GM12878 (cell line): ENCODE results near the gene TRIM13. TPM values are rescaled to one million over a fixed set of nuclear protein-coding genes. Genes with fewer than 3 reads are reported as not detected.

Experiments used
- ATAC-seq: fragments of 200-7000 bp; cut with Tn5 transposase; 3 replicates; pipeline ENCODE4 v1.9.1; 2020; ENCODE audit warnings: mild to moderate bottlenecking, moderate library complexity
- BruUV-seq: library from RNA; stranded (reverse); fragments of 400-500 nt; replicated peaks from 2 replicates; lab custom pipeline; 2021; lab: Mats Ljungman, UMichigan
- CTCF ChIA-PET: fragments of 300-600 bp; sonication (Branson Sonifier 250); formaldehyde crosslinking; extraction: SDS; loops from one replicate; lab custom pipeline; 2021; ENCODE audit warnings: inconsistent platforms; lab: Yijun Ruan, JAX
- POLR2A ChIA-PET: fragments of 350-600 bp; formaldehyde crosslinking; extraction: SDS; loops from one replicate; lab custom pipeline; 2021; ENCODE audit warnings: inconsistent platforms; lab: Charles Lee
- RAD21 ChIA-PET: fragments of 300-600 bp; sonication (Branson Sonifier 250); formaldehyde crosslinking; loops from one replicate; lab custom pipeline; 2023; ENCODE audit warnings: antibody characterized with exemption; ENCODE audit not compliant: unreplicated experiment; lab: Charles Lee
- SMC1A ChIA-PET: fragments of 300-600 bp; sonication (Branson Sonifier 250); formaldehyde crosslinking; loops from one replicate; lab custom pipeline; 2023; ENCODE audit not compliant: unreplicated experiment, uncharacterized antibody; lab: Charles Lee
- DNase-seq: peaks from one replicate; pipeline ENCODE4 v3.0.0-alpha.2; 2011; ENCODE audit warnings: low read depth, low spot score
- FAIRE-seq: peaks from 3 replicates; lab custom pipeline; 2011; peaks lifted over from hg19 to GRCh38; lab: Jason Lieb, UNC
- H2AFZ ChIP-seq: 2 replicates; pipeline ENCODE4 v1.6.0; 2011; ENCODE audit warnings: low read depth, low read length, control low read depth; ENCODE audit not compliant: control insufficient read depth
- H3K27ac ChIP-seq: 2 replicates; pipeline ENCODE4 v1.5.1; 2011; ENCODE audit warnings: control low read depth; ENCODE audit not compliant: control insufficient read depth, insufficient read depth
- H3K27me3 ChIP-seq, 2 experiments: replicated peaks in 1 of 2; 2 replicates each; pipeline versions ENCODE4 v1.6.0 to v1.6.1; 2011; ENCODE audit warnings: low read length in 1 of 2; ENCODE audit not compliant: control insufficient read depth in 2 of 2, insufficient read depth in 2 of 2
- H3K36me3 ChIP-seq, 2 experiments: 2 replicates each; pipeline ENCODE4 v1.5.1; 2011; ENCODE audit warnings: low read length in 1 of 2; ENCODE audit not compliant: control insufficient read depth in 2 of 2, insufficient read depth in 2 of 2
- H3K4me1 ChIP-seq: 2 replicates; pipeline ENCODE4 v1.6.1; 2011; ENCODE audit warnings: mild to moderate bottlenecking, low read length, moderate library complexity, mixed read lengths; ENCODE audit not compliant: control insufficient read depth, insufficient read depth
- H3K4me2 ChIP-seq: 2 replicates; pipeline ENCODE4 v1.6.0; 2011; ENCODE audit warnings: control low read depth; ENCODE audit not compliant: control insufficient read depth, insufficient read depth
- H3K4me3 ChIP-seq: fragments of 200-600 bp; sonication (generic); 2 replicates; pipeline ENCODE4 v1.5.1; 2016
- H3K79me2 ChIP-seq: 2 replicates; pipeline ENCODE4 v1.6.0; 2011; ENCODE audit warnings: low read length; ENCODE audit not compliant: control insufficient read depth, insufficient read depth
- H3K9ac ChIP-seq: 2 replicates; pipeline ENCODE4 v1.8.0; 2011; ENCODE audit warnings: low read length, control low read depth, mixed read lengths; ENCODE audit not compliant: control insufficient read depth, insufficient read depth
- H3K9me3 ChIP-seq: replicated peaks from 3 replicates; pipeline ENCODE4 v1.5.1; 2011; ENCODE audit warnings: mild to moderate bottlenecking, low read length; ENCODE audit not compliant: control insufficient read depth, insufficient read depth
- H4K20me1 ChIP-seq: 2 replicates; pipeline ENCODE4 v1.6.0; 2011; ENCODE audit not compliant: control insufficient read depth, insufficient read depth
- BHLHE40 ChIP-seq, 2 experiments: fragments of 450-650 bp in 1 of 2; IDR thresholded peaks; 2 replicates each; pipeline ENCODE4 v1.6.1; 2011 to 2017; ENCODE audit warnings: low read depth in 2 of 2, borderline replicate concordance in 1 of 2, improper control_type of control experiment in 1 of 2, low read length in 1 of 2, mild to moderate bottlenecking in 1 of 2
- CBFB ChIP-seq: IDR thresholded peaks from 2 replicates; pipeline ENCODE4 v1.6.1; 2016; ENCODE audit warnings: antibody characterized with exemption, low read depth
- CHD4 ChIP-seq: fragments of 200-600 bp; sonication (generic); IDR thresholded peaks from 2 replicates; pipeline ENCODE4 v1.6.1; 2016; ENCODE audit warnings: mild to moderate bottlenecking
- EP300 ChIP-seq, 2 experiments: fragments of 150-350 bp in 1 of 2; IDR thresholded peaks; 2 replicates each; pipeline ENCODE4 v1.6.1; 2011 to 2012; ENCODE audit warnings: low read depth in 2 of 2, low read length in 2 of 2, borderline replicate concordance in 1 of 2, improper control_type of control experiment in 1 of 2, inconsistent platforms in 1 of 2; ENCODE audit not compliant: control insufficient read depth in 1 of 2
- HCFC1 ChIP-seq: fragments of 150-350 bp; IDR thresholded peaks from 2 replicates; pipeline ENCODE4 v1.6.1; 2014; ENCODE audit warnings: low read length
- HSF1 ChIP-seq: fragments of 150-350 bp; IDR thresholded peaks from 2 replicates; pipeline ENCODE4 v1.6.1; 2014; ENCODE audit warnings: mild to moderate bottlenecking, low read depth, low read length
- IKZF1 ChIP-seq: fragments of 450-650 bp; conservative IDR thresholded peaks from 2 replicates; pipeline ENCODE4 v1.6.1; 2017; ENCODE audit warnings: antibody characterized with exemption, mild to moderate bottlenecking
- IKZF2 ChIP-seq, 2 experiments: fragments of 450-650 bp; IDR thresholded peaks; 2 replicates each; pipeline ENCODE4 v1.6.1; 2017; ENCODE audit warnings: mild to moderate bottlenecking in 2 of 2, moderate library complexity in 2 of 2
- IRF4 ChIP-seq: IDR thresholded peaks from 2 replicates; pipeline ENCODE4 v1.6.1; 2011; ENCODE audit warnings: low read depth, low read length
- JUNB ChIP-seq: IDR thresholded peaks from 2 replicates; pipeline ENCODE4 v1.6.1; 2016; ENCODE audit warnings: antibody characterized with exemption, mild to moderate bottlenecking
- MTA2 ChIP-seq: fragments of 450-650 bp; IDR thresholded peaks from 2 replicates; pipeline ENCODE4 v1.6.1; 2016; ENCODE audit warnings: low read depth, mild to moderate bottlenecking, moderate library complexity
- MTA3 ChIP-seq: IDR thresholded peaks from 2 replicates; pipeline ENCODE4 v1.6.1; 2012; ENCODE audit warnings: low read length, inconsistent platforms, borderline replicate concordance
- NFYA ChIP-seq: IDR thresholded peaks from 2 replicates; pipeline ENCODE4 v1.6.1; 2011; ENCODE audit warnings: low read depth, mild to moderate bottlenecking, low read length, improper control_type of control experiment, borderline replicate concordance
- POU2F2 ChIP-seq: IDR thresholded peaks from 3 replicates; pipeline ENCODE4 v1.6.1; 2011; ENCODE audit warnings: low read depth, mild to moderate bottlenecking, low read length, borderline replicate concordance
- RUNX3 ChIP-seq: IDR thresholded peaks from 2 replicates; pipeline ENCODE4 v1.6.1; 2012; ENCODE audit warnings: low read length, inconsistent platforms
- SIN3A ChIP-seq: IDR thresholded peaks from 2 replicates; pipeline ENCODE4 v1.6.1; 2012; ENCODE audit warnings: low read depth, low read length, improper control_type of control experiment
- SMAD1 ChIP-seq: fragments of 450-650 bp; IDR thresholded peaks from 2 replicates; pipeline ENCODE4 v1.6.1; 2018; ENCODE audit warnings: mild to moderate bottlenecking, low read depth; ENCODE audit not compliant: partially characterized antibody
- SUZ12 ChIP-seq: fragments of 200-600 bp; sonication (generic); IDR thresholded peaks from one replicate; pipeline ENCODE4 v1.6.1; 2018; ENCODE audit warnings: antibody characterized with exemption, mild to moderate bottlenecking; ENCODE audit not compliant: unreplicated experiment
- WGBS: methylation state at CpG from one replicate; pipeline ENCODE4 v1.1.6; 2016; ENCODE audit warnings: low lambda C conversion rate; ENCODE audit not compliant: insufficient replicate concordance, insufficient coverage; ENCODE audit errors: missing lambda C conversion rate; 5-methylcytosine and 5-hydroxymethylcytosine counted together
- in situ Hi-C: fragments of 300-500 bp; cut with MboI; formaldehyde crosslinking; loops from 9 replicates; pipeline ENCODE4 v1.14.3; 2018; ENCODE audit warnings: mixed read lengths
- intact Hi-C: fragments of 100-400 bp; cut with micrococcal nuclease; formaldehyde crosslinking; loops from one replicate; pipeline ENCODE4 v1.14.2; 2022; ENCODE audit not compliant: unreplicated experiment
- polyA plus RNA-seq, 11 experiments: library from polyadenylated mRNA; depleted of rRNA in 4 of 11; unstranded in 6 of 11; stranded (reverse) in 5 of 11; fragments of >200 nt; fragmentation: Nextera tagmentation in 4 of 11; fragmentation: Illumina TruSeq in 1 of 11; extraction: Ambion mirVana in 4 of 11; extraction: Trizol in 1 of 11; gene quantifications; 1 replicate in 1 of 11; 2 replicates in 10 of 11; pipeline versions ENCODE4 v1.2.1 to v1.2.3, GENCODE V29; 2011 to 2016; ENCODE audit warnings: inconsistent platforms in 2 of 11, missing spikeins in 2 of 11, low read depth in 1 of 11
- total RNA-seq, 4 experiments: library from RNA; depleted of rRNA in 3 of 4; stranded (reverse); fragments of >200 nt in 3 of 4; fragmentation: Illumina TruSeq in 1 of 4; extraction: Trizol in 1 of 4; gene quantifications; 2 replicates each; pipeline versions ENCODE4 v1.2.1 to v1.2.3, GENCODE V29; 2013 to 2021

TRIM13 gene
- total and polyA plus RNA-seq, 10 of the 15 experiments (the other 5 are each of a cell fraction or from before 2014, with no cell fraction given): 15.4 to 33.8 (median 21.0) TPM

- ChIA-PET RAD21 (no interaction called here), CTCF (interaction anchor here (1.3 kb wide), 1 partner anchor 57 kb away, joined by 3 read pairs; the partner anchor contains the start of gene TRIM13), POLR2A (no interaction called here), SMC1A (no interaction called here)
- TF ChIP-seq SUZ12 (no peak), SMAD1 (no peak), RUNX3 (peak; percentile 74), MTA3 (no peak), CHD4 (no peak), JUNB (peak; percentile 34; the same call in 1 of the 2 replicates), BHLHE40 (IDR thresholded peaks at IDR 0.05; ENCODE audit: borderline replicate concordance in 1 of 2, low read depth in 2 of 2, low read length in 1 of 2) (no peak), HCFC1 (no peak), EP300 (IDR thresholded peaks at IDR 0.05; ENCODE audit: borderline replicate concordance in 1 of 2, control insufficient read depth in 1 of 2, low read depth in 2 of 2, low read length in 2 of 2) (no peak), CBFB (no peak), IKZF2 (IDR thresholded peaks at IDR 0.05) (0 out of 4 replicates have a peak, but pooled peaks of 1 of the 2 experiments have one; percentile 9), HSF1 (no peak), POU2F2 (no peak), IKZF1 (no peak), MTA2 (peak; percentile 42; the same call in 1 of the 2 replicates), IRF4 (no peak), SIN3A (no peak), NFYA (no peak)
- Histone ChIP-seq H3K27ac (no peak overlapping the region), H3K36me3 (peaks cover 0 to 12% of the 10 kb centered on the region in 2 experiments; a peak in 3 of 4 replicates), H3K9ac (no peak overlapping the region), H3K4me2 (no peak overlapping the region), H3K4me1 (peaks cover 11% of the 10 kb centered on the region; the same call in 1 of the 2 replicates), H3K4me3 (no peak overlapping the region), H3K27me3 (no peaks in the 10 kb centered on the region), H3K9me3 (no peaks in the 10 kb centered on the region; the same call in 1 of the 3 replicates), H3K79me2 (peaks cover 38% of the 10 kb centered on the region), H2AFZ (no peak overlapping the region), H4K20me1 (no peaks in the 10 kb centered on the region)
- DNase-seq: no peak
- ATAC-seq: peak; percentile 55
- WGBS: 8% methylated on average over 1 of the region's 1 CpG
- peak; percentile 31 for FAIRE-seq
- no TSS peak for BruUV-seq
- in situ Hi-C loops (no loop called here), intact Hi-C loops (no loop called here)
Measured at GRCh38 chr13:50053844-50054243, 57.0 kb downstream of the TRIM13 start.
